Thyroid gland (tissue), 4 donors: ENCODE data around the gene DHX58.

Source experiments
- POLR2A ChIP-seq, 2 donors: fragments of 450-650 bp; IDR thresholded peaks; one replicate each; pipeline ENCODE4 v1.6.1; 2017; ENCODE audit warnings: antibody characterized with exemption in 2 of 2, mild to moderate bottlenecking in 2 of 2, moderate library complexity in 1 of 2
- TF ChIP-seq, protein P1 (sequence below), 6 experiments: fragments of 200-600 bp in 3 of 6; fragments of 450-650 bp in 3 of 6; sonication (generic) in 3 of 6; IDR thresholded peaks; one replicate each; pipeline ENCODE4 v1.5.1; 2016 to 2019; ENCODE audit warnings: antibody characterized with exemption in 6 of 6, mild to moderate bottlenecking in 2 of 6, inconsistent platforms in 1 of 6, moderate library complexity in 1 of 6

DNA sequence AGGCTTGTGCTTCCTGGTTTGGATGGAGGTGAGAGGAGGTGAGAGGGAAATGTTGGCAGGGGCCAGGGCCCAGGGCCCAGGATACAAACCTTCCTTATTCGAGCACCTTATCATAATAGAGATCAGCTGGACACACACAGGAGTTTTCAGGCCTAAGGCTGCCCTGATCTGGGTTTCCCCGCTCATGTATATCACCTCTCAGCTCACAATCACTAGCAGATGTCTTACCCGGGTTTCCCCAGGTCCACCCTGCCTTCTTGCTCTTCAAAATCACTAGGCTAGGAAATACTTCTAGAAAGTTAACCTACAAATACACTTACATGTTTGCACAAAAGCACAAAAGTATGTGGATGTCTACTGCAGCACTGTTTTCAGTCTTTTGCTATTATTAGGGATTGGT, 14.3 kb upstream of the DHX58 start:
- TF ChIP-seq, protein P1, sequence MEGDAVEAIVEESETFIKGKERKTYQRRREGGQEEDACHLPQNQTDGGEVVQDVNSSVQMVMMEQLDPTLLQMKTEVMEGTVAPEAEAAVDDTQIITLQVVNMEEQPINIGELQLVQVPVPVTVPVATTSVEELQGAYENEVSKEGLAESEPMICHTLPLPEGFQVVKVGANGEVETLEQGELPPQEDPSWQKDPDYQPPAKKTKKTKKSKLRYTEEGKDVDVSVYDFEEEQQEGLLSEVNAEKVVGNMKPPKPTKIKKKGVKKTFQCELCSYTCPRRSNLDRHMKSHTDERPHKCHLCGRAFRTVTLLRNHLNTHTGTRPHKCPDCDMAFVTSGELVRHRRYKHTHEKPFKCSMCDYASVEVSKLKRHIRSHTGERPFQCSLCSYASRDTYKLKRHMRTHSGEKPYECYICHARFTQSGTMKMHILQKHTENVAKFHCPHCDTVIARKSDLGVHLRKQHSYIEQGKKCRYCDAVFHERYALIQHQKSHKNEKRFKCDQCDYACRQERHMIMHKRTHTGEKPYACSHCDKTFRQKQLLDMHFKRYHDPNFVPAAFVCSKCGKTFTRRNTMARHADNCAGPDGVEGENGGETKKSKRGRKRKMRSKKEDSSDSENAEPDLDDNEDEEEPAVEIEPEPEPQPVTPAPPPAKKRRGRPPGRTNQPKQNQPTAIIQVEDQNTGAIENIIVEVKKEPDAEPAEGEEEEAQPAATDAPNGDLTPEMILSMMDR (IDR thresholded peaks at IDR 0.05), result no peak
- no peak for TF ChIP-seq POLR2A (IDR thresholded peaks at IDR 0.05)
